HG03095 (cell line): ENCODE results near the gene ANTXRL.
"Not testable (repeated sequence)": the region's sequence is repeated elsewhere in the genome, so short reads cannot be mapped to it uniquely, and the experiment has no call there.

ENCODE experiments used
- ATAC-seq: cut with Tn5 transposase; IDR thresholded peaks from one replicate; pipeline ENCODE4 v1.9.1; 2021; ENCODE audit warnings: moderate library complexity; ENCODE audit not compliant: unreplicated experiment

ANTXRL gene

GRCh38 chr10:46254007-46254383 lies 32.8 kb upstream of the ANTXRL start:
- ATAC-seq = no peak

- no peak for ATAC-seq
Measured at GRCh38 chr10:46254467-46254866, 32.3 kb upstream of the ANTXRL start.

GRCh38 chr10:46255210-46255609 lies 31.6 kb upstream of the ANTXRL start:
- not testable (repeated sequence) for ATAC-seq

- no peak for ATAC-seq
Measured at GRCh38 chr10:46255801-46256747, 30.7 kb upstream of the ANTXRL start.

GRCh38 chr10:46257099-46257498 lies 29.7 kb upstream of the ANTXRL start:
- ATAC-seq = no peak

GRCh38 chr10:46262906-46263560 lies 23.8 kb upstream of the ANTXRL start:
- ATAC-seq = not testable (repeated sequence)

- no peak for ATAC-seq
Measured at GRCh38 chr10:46263831-46264268, 22.9 kb upstream of the ANTXRL start.

- ATAC-seq = no peak
Measured at GRCh38 chr10:46264336-46264735, 22.5 kb upstream of the ANTXRL start.

- ATAC-seq = no peak
Measured at GRCh38 chr10:46264737-46265368, 21.9 kb upstream of the ANTXRL start.

- ATAC-seq = not testable (repeated sequence)
Measured at GRCh38 chr10:46265566-46266305, 21.1 kb upstream of the ANTXRL start.

- ATAC-seq = no peak
Measured at GRCh38 chr10:46266306-46266985, 20.4 kb upstream of the ANTXRL start.

- ATAC-seq = no peak
Measured at GRCh38 chr10:46267132-46267985, 19.4 kb upstream of the ANTXRL start.

- no peak for ATAC-seq
Measured at GRCh38 chr10:46268076-46268881, 18.5 kb upstream of the ANTXRL start.

GRCh38 chr10:46269554-46270053 lies 17.2 kb upstream of the ANTXRL start:
- not testable (repeated sequence) for ATAC-seq

- no peak for ATAC-seq
Measured at GRCh38 chr10:46270086-46270811, 16.5 kb upstream of the ANTXRL start.

- not testable (repeated sequence) for ATAC-seq
Measured at GRCh38 chr10:46270963-46271530, 15.8 kb upstream of the ANTXRL start.

GRCh38 chr10:46271795-46272499 lies 14.8 kb upstream of the ANTXRL start:
- ATAC-seq = not testable (repeated sequence)
